Fibroblast of lung (primary cell): ENCODE measurements around the gene LGR6.

Experiments
- EZH2 ChIP-seq: IDR thresholded peaks from 2 replicates; pipeline ENCODE4 v1.5.1; 2012; ENCODE audit warnings: low read length, control low read depth, mild to moderate bottlenecking; ENCODE audit errors: missing control alignments
- TF ChIP-seq, protein P1 (sequence below), 2 donors: IDR thresholded peaks in 1 of 2; conservative IDR thresholded peaks in 1 of 2; 1 replicate in 1 of 2; 2 replicates in 1 of 2; pipeline ENCODE4 v1.5.1; 2011 to 2012; ENCODE audit warnings: low read length in 2 of 2, control low read depth in 1 of 2, inconsistent platforms in 1 of 2, low read depth in 1 of 2, mild to moderate bottlenecking in 1 of 2

DNA sequence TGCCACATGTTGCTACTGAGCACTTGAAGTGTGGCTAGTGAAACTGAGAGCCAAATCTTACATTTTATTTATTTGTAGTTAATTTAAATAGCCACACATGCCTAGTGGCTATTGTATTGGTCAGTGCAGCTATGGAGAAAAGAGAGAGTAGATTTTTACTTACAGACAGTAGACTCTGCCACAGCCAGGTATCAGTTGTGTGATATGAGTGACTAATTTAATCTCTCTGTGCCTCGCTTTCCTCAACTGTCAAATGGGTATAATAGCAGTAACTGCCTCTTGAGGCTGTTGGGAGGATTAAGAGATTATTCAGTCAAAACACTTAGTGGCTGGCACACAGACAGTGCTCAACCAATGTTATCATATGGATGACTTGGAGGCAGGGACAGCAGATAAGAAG is 99.2 kb downstream of the LGR6 start:
- TF ChIP-seq, protein P1, sequence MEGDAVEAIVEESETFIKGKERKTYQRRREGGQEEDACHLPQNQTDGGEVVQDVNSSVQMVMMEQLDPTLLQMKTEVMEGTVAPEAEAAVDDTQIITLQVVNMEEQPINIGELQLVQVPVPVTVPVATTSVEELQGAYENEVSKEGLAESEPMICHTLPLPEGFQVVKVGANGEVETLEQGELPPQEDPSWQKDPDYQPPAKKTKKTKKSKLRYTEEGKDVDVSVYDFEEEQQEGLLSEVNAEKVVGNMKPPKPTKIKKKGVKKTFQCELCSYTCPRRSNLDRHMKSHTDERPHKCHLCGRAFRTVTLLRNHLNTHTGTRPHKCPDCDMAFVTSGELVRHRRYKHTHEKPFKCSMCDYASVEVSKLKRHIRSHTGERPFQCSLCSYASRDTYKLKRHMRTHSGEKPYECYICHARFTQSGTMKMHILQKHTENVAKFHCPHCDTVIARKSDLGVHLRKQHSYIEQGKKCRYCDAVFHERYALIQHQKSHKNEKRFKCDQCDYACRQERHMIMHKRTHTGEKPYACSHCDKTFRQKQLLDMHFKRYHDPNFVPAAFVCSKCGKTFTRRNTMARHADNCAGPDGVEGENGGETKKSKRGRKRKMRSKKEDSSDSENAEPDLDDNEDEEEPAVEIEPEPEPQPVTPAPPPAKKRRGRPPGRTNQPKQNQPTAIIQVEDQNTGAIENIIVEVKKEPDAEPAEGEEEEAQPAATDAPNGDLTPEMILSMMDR (conservative IDR thresholded peaks at IDR 0.05 in 1 of 2, IDR thresholded peaks at IDR 0.05 in 1 of 2; ENCODE audit: low read depth in 1 of 2, low read length in 2 of 2): no peak
- TF ChIP-seq EZH2: no peak
